NCI-H2196 (cell line): ENCODE measurements around the gene ICA1L.

Experiments
- DNase-seq: peaks from one replicate; lab custom pipeline; 2025; ENCODE audit not compliant: unreplicated experiment; lab: John Stamatoyannopoulos, UW

ICA1L gene

DNA sequence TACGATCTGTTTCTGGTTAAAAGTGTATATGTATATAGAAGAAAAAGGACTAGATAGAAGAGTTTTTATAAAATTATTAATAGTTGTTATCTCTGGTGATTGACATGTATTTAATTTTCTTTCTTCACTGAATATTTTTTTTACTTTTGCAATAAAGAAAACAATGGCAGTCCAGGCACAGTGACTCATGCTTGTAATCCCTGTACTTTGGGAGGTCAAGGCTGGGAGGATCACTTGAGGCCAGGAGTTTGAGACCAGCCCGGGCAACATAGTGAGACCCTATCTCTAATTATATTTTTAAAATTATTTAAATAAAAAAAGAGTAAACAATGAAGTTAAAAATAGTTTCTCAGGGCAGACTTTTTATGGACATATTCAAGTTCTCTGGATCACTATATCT, 122.1 kb downstream of the ICA1L start:
- no peak for DNase-seq

DNA sequence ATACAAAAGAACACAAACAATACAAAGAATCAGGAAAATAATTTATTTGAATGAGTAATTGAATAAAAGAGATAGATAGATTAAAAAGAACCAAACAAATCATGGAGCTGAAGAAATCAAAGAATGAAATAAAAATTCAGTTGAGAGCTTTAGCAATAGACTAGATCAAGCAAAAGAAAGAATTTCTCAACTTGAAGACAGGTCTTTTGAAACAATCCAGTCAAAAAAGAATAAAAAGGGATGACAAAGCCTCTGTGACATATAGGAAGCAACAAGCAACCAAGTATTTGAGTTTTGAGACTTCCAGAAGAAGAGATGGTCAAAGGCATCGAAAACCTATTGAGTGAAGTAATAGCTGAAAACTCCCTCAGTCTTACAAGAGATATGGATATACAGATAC, 128.0 kb downstream of the ICA1L start:
- DNase-seq: no peak

DNA sequence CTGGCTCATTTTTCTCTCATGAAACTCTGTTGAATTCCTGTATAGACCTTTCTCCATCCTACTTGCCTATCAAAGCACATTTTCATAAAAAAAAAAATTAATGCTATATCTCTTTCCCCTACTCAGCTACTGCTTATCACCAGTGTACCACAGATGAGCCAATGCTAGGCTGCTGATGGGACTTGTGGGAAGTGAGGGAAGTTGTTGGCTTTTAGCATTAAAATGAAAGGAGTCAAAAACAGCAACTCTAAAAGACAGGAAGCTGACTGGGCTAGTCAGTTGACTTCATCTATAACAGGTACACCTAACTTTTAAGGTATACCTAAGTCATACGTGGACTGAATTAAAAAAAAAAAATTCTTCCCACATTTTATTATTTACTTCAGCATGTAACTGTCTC, 134.7 kb downstream of the ICA1L start:
- DNase-seq: no peak

DNA sequence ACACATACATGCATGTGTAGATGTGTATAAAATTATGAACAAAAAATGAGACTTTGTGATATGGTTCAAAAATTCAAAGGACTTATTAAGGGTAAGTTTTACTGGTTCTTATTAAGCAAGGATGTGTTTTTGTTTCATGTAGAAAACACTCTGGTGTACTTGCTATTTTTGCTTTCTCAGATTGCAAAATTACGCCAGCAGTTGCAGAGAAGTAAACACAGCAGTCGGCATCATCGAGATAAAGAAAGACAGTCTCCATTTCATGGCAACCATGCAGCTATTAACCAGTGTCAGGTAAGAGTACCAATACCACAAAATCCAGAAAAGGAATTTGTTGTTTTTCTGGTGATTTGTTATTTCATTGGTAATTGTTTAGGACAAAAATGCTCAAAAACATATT, 145.5 kb downstream of the ICA1L start:
- no peak for DNase-seq

DNA sequence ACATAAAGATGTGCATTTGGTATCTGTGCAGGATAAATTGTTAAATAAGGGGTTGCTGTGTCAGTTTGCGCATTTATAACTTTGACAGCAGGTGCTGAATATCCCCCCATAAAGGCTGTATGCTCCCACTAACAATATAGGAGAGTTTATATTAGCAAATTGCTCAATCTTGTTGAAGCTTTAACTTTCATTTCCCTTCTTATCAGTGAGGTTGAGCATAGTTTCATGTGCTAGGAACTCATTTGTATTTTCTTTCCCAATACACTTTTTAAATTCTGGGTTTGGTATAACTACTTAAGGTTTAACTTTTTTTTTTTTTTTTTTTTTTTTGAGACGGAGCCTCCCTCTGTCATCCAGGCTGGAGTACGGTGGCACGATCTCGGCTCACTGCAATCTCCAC, 147.8 kb downstream of the ICA1L start:
- no peak for DNase-seq
